ENCODE data around the gene CRY1.
"Not testable (repeated sequence)": the region's sequence is repeated elsewhere in the genome, so short reads cannot be mapped to it uniquely, and the experiment has no call there.

The CRY1 gene

GRCh38 chr12:106997916-106998315 lies 95.4 kb downstream of the CRY1 start:
- DNase-seq = no peak

- DNase-seq = not testable (repeated sequence)
Measured at GRCh38 chr12:106996102-106996501, 97.2 kb downstream of the CRY1 start.

GRCh38 chr12:106994579-106995220 lies 98.6 kb downstream of the CRY1 start:
- no peak for DNase-seq

GRCh38 chr12:106987846-106988245 lies 105.5 kb downstream of the CRY1 start:
- DNase-seq = no peak

- DNase-seq = peak; percentile 91
Measured at GRCh38 chr12:106986625-106987389, 106.5 kb downstream of the CRY1 start, which contains the start of gene MTERF2. MTERF2 (minus strand) TSS chr12:106987146; CDS start chr12:106978714, 8,432 bp downstream.

- no peak for DNase-seq
Measured at GRCh38 chr12:106986135-106986534, 107.2 kb downstream of the CRY1 start.

- no peak for DNase-seq
Measured at GRCh38 chr12:106985479-106985878, 107.9 kb downstream of the CRY1 start.

- no peak for DNase-seq
Measured at GRCh38 chr12:106984588-106985137, 108.7 kb downstream of the CRY1 start.

GRCh38 chr12:106982229-106982628 lies 111.1 kb downstream of the CRY1 start:
- DNase-seq = no peak

- DNase-seq = no peak
Measured at GRCh38 chr12:106981788-106982187, 111.6 kb downstream of the CRY1 start.

- DNase-seq = peak; percentile 35
Measured at GRCh38 chr12:106980944-106981343, 112.4 kb downstream of the CRY1 start.

GRCh38 chr12:106978035-106978800 lies 115.1 kb downstream of the CRY1 start:
- peak; percentile 91 for DNase-seq

GRCh38 chr12:106976668-106977067 lies 116.7 kb downstream of the CRY1 start:
- no peak for DNase-seq

- DNase-seq = no peak
Measured at GRCh38 chr12:106975993-106976658, 117.2 kb downstream of the CRY1 start.

- DNase-seq = no peak
Measured at GRCh38 chr12:106975098-106975497, 118.3 kb downstream of the CRY1 start.

- no peak for DNase-seq
Measured at GRCh38 chr12:106974511-106974910, 118.8 kb downstream of the CRY1 start.

- DNase-seq = peak; percentile 15
Measured at GRCh38 chr12:106973545-106973944, 119.8 kb downstream of the CRY1 start.

GRCh38 chr12:106971065-106971464 lies 122.3 kb downstream of the CRY1 start:
- no peak for DNase-seq

GRCh38 chr12:106964526-106964925 lies 128.8 kb downstream of the CRY1 start:
- no peak for DNase-seq

- no peak for DNase-seq
Measured at GRCh38 chr12:106962286-106962685, 131.1 kb downstream of the CRY1 start.

GRCh38 chr12:106960443-106960842 lies 132.9 kb downstream of the CRY1 start:
- DNase-seq = no peak

GRCh38 chr12:106957583-106957982 lies 135.8 kb downstream of the CRY1 start:
- peak; percentile 54 for DNase-seq
